B cell (primary cell): ENCODE measurements around the gene TPCN1. TPM values are rescaled to one million over a fixed set of nuclear protein-coding genes. Genes with fewer than 3 reads are reported as not detected.

Experiments used
- ATAC-seq: fragments of 200-7000 bp; cut with Tn5 transposase; one replicate; pipeline ENCODE4 v1.10.0; 2021; ENCODE audit warnings: low read depth, mild to moderate bottlenecking, moderate number of reproducible peaks, moderate library complexity
- CTCF ChIA-PET: fragments of 350-600 bp; sonication (Branson Sonifier 250); formaldehyde crosslinking; loops from one replicate; lab custom pipeline; 2021; ENCODE audit warnings: antibody characterized with exemption, inconsistent platforms; lab: Charles Lee
- POLR2A ChIA-PET: fragments of 350-600 bp; sonication (Branson Sonifier 250); formaldehyde crosslinking; loops from one replicate; lab custom pipeline; 2021; ENCODE audit warnings: antibody characterized with exemption; lab: Charles Lee
- DNase-seq: peaks from one replicate; pipeline ENCODE4 v3.0.0; 2013
- H2AFZ ChIP-seq: 2 replicates; pipeline ENCODE4 v1.6.1; 2012; ENCODE audit warnings: mild to moderate bottlenecking, low read depth, low read length; ENCODE audit not compliant: insufficient read depth, poor library complexity, severe bottlenecking
- H3K27ac ChIP-seq, 2 donors: 1 replicate in 1 of 2; 2 replicates in 1 of 2; pipeline ENCODE4 v1.5.1; 2012 to 2013; ENCODE audit warnings: low read length in 2 of 2, mild to moderate bottlenecking in 2 of 2, moderate library complexity in 1 of 2
- H3K27me3 ChIP-seq, 4 experiments: fragments of 200-600 bp in 1 of 4; sonication (generic) in 1 of 4; replicated peaks in 1 of 4; 1 replicate in 2 of 4; 2 replicates in 2 of 4; pipeline versions ENCODE4 v1.6.1 to v1.7.0; 2013 to 2016; ENCODE audit warnings: low read length in 3 of 4, mild to moderate bottlenecking in 2 of 4, mixed read lengths in 1 of 4, moderate library complexity in 1 of 4; ENCODE audit not compliant: insufficient read depth in 4 of 4, control insufficient read depth in 3 of 4; ENCODE audit errors: control extremely low read depth in 1 of 4
- H3K36me3 ChIP-seq, 2 experiments: replicated peaks in 1 of 2; 1 replicate in 1 of 2; 2 replicates in 1 of 2; pipeline versions ENCODE4 v1.6.1 to v1.7.1; 2013; ENCODE audit warnings: low read length in 1 of 2; ENCODE audit not compliant: insufficient read depth in 2 of 2, control insufficient read depth in 1 of 2; ENCODE audit errors: control extremely low read depth in 1 of 2, extremely low read depth in 1 of 2
- H3K4me1 ChIP-seq, 2 donors: fragments of 200-600 bp in 1 of 2; sonication (generic) in 1 of 2; 1 replicate in 1 of 2; 2 replicates in 1 of 2; pipeline versions ENCODE4 v1.5.1 to v1.6.1; 2013 to 2017; ENCODE audit warnings: low read length in 2 of 2; ENCODE audit not compliant: control insufficient read depth in 2 of 2, insufficient read depth in 2 of 2
- H3K4me2 ChIP-seq: replicated peaks from 2 replicates; pipeline ENCODE3; 2012; ENCODE audit warnings: mild to moderate bottlenecking, low read depth, low read length; ENCODE audit not compliant: poor library complexity, severe bottlenecking
- H3K4me3 ChIP-seq, 5 experiments: fragments of 200-600 bp in 1 of 5; sonication (generic) in 1 of 5; 1 replicate in 3 of 5; 2 replicates in 2 of 5; pipeline versions ENCODE4 v1.5.1 to v1.7.0; 2011 to 2016; ENCODE audit warnings: low read length in 4 of 5, mild to moderate bottlenecking in 4 of 5, low read depth in 2 of 5, control low read depth in 1 of 5, moderate library complexity in 1 of 5; ENCODE audit not compliant: insufficient read depth in 1 of 5; ENCODE audit errors: control extremely low read depth in 1 of 5, extremely low read depth in 1 of 5
- H3K79me2 ChIP-seq: fragments of 200-600 bp; sonication (generic); one replicate; pipeline ENCODE4 v1.6.0; 2016; ENCODE audit warnings: low read length; ENCODE audit not compliant: control insufficient read depth, insufficient read depth
- H3K9ac ChIP-seq: fragments of 200-600 bp; sonication (generic); 2 replicates; pipeline ENCODE4 v1.6.1; 2017; ENCODE audit warnings: mild to moderate bottlenecking, low read length, moderate library complexity
- H3K9me3 ChIP-seq, 3 donors: one replicate each; pipeline versions ENCODE4 v1.6.1 to v1.7.1; 2013; ENCODE audit warnings: low read length in 2 of 3; ENCODE audit not compliant: control insufficient read depth in 2 of 3, insufficient read depth in 1 of 3; ENCODE audit errors: control extremely low read depth in 1 of 3
- H4K20me1 ChIP-seq: 2 replicates; pipeline ENCODE4 v1.6.0; 2012; ENCODE audit warnings: mild to moderate bottlenecking, low read length; ENCODE audit not compliant: insufficient read depth, control insufficient read depth, poor library complexity, severe bottlenecking
- H3K27ac Mint-ChIP-seq: one replicate; pipeline ENCODE4 v1.8.0; 2021; ENCODE audit warnings: mixed read lengths
- H3K27me3 Mint-ChIP-seq: one replicate; pipeline ENCODE4 v1.8.0; 2021; ENCODE audit warnings: mixed read lengths
- H3K4me1 Mint-ChIP-seq: one replicate; pipeline ENCODE4 v1.8.0; 2021; ENCODE audit warnings: mixed read lengths
- H3K4me3 Mint-ChIP-seq: one replicate; pipeline ENCODE4 v1.8.0; 2021; ENCODE audit warnings: mixed read lengths
- H3K9me3 Mint-ChIP-seq: one replicate; pipeline ENCODE4 v1.8.0; 2022; ENCODE audit warnings: mixed read lengths; ENCODE audit not compliant: insufficient read depth
- CTCF ChIP-seq: fragments of 200-600 bp; IDR thresholded peaks from one replicate; pipeline ENCODE4 v1.8.0; 2022; ENCODE audit warnings: antibody characterized with exemption, mild to moderate bottlenecking
- EZH2 ChIP-seq: IDR thresholded peaks from 2 replicates; pipeline ENCODE4 v1.6.1; 2012; ENCODE audit warnings: borderline replicate concordance, low read depth, mild to moderate bottlenecking, moderate library complexity, low read length; ENCODE audit not compliant: insufficient read depth, poor library complexity, severe bottlenecking
- WGBS: methylation state at CpG from one replicate; pipeline ENCODE4 v1.1.5; 2013; ENCODE audit warnings: missing lambda C conversion rate; ENCODE audit not compliant: insufficient coverage; 5-methylcytosine and 5-hydroxymethylcytosine counted together
- intact Hi-C: fragments of 100-400 bp; cut with micrococcal nuclease; formaldehyde crosslinking; loops from one replicate; pipeline ENCODE4 v1.10.0; 2022
- polyA plus RNA-seq: library from polyadenylated mRNA; depleted of rRNA; stranded (reverse); fragments of >200 nt; gene quantifications from 2 replicates; pipeline ENCODE4 v1.2.3, GENCODE V29; 2012
- total RNA-seq, 2 donors: library from RNA; stranded (reverse); fragments of 120-200 nt in 1 of 2; gene quantifications; 1 replicate in 1 of 2; 2 replicates in 1 of 2; pipeline versions ENCODE4 v1.2.3 to v1.2.4, GENCODE V29; 2013 to 2022

The TPCN1 gene
- total and polyA plus RNA-seq, 2 donors (not counting 1 experiment from before 2014, with no cell fraction given), result 80.8 to 258 TPM

GRCh38 chr12:113173081-113173698 lies 48.1 kb upstream of the TPCN1 start:
- 19% methylated on average over 3 of the region's 7 CpGs for WGBS
- Mint-ChIP-seq H3K9me3 (no peaks in the 10 kb centered on the region), H3K4me1 (peaks cover 37% of the 10 kb centered on the region), H3K27ac (peak overlapping the region; percentile 84), H3K27me3 (no peaks in the 10 kb centered on the region), H3K4me3 (peak overlapping the region; percentile 62)
- ATAC-seq (peak; percentile 69), DNase-seq (no peak)
- Histone ChIP-seq H3K9me3 (peaks cover 0 to 10% (median 1%) of the 10 kb centered on the region in 3 donors), H3K79me2 (peaks cover 39% of the 10 kb centered on the region), H4K20me1 (peaks cover 34% of the 10 kb centered on the region), H3K27ac (peak overlapping the region; percentile 6 to 36), H3K36me3 (peaks cover 10 to 86% of the 10 kb centered on the region in 2 experiments), H3K4me1 (peaks cover 20 to 30% of the 10 kb centered on the region in 2 donors), H3K4me3 (no peak overlapping the region), H3K4me2 (peak overlapping the region; percentile 48), H3K27me3 (no peaks in the 10 kb centered on the region), H2AFZ (no peak overlapping the region), H3K9ac (no peak overlapping the region)
- TF ChIP-seq CTCF (no peak), EZH2 (no peak)
- POLR2A ChIA-PET, result interaction anchor here (0.6 to 2.5 kb wide), 5 partner anchors 8 to 97 kb away, joined by 3 to 7 read pairs (median 6); no protein-coding TSS in a partner anchor
- intact Hi-C loops, result loop anchor here (5.0 kb wide), 1 partner anchor 96 kb away; no protein-coding TSS in a partner anchor
- CTCF ChIA-PET, result interaction anchor here (0.6 to 8.0 kb wide), 27 partner anchors 10 to 1806 kb away, joined by 3 to 127 read pairs (median 7); partner anchors contain the start of genes DDX54, OAS1 and RITA1
